K562 (cell line): ENCODE data around the gene NFXL1. TPM values are rescaled to one million over a fixed set of nuclear protein-coding genes. Genes with fewer than 3 reads are reported as not detected.

Experiments used
- ATAC-seq: fragments of 200-7000 bp; cut with Tn5 transposase; 3 replicates; pipeline ENCODE4 v1.9.1; 2020; ENCODE audit warnings: moderate library complexity
- BruUV-seq: library from RNA; stranded (reverse); fragments of 400-500 nt; replicated peaks from 2 replicates; lab custom pipeline; 2021; lab: Mats Ljungman, UMichigan
- CTCF ChIA-PET: fragments of 300-600 bp; formaldehyde crosslinking; extraction: SDS; loops from one replicate; lab custom pipeline; 2021; ENCODE audit warnings: low intra/inter-chr PET ratio; lab: Yijun Ruan, JAX
- POLR2A ChIA-PET: fragments of 300-600, 350-650 bp; sonication (Branson Sonifier 250); formaldehyde crosslinking; extraction: SDS; loops from one replicate; lab custom pipeline; 2021; ENCODE audit warnings: antibody characterized with exemption, inconsistent platforms; lab: Yijun Ruan, JAX
- DNase-seq, 4 experiments: peaks; one replicate each; pipeline versions ENCODE4 v3.0.0 to v3.0.0-alpha.2; 2011 to 2018; ENCODE audit warnings: low spot score in 3 of 4, mixed read lengths in 3 of 4; ENCODE audit errors: extremely low read depth in 1 of 4
- FAIRE-seq: peaks from 2 replicates; lab custom pipeline; 2011; peaks lifted over from hg19 to GRCh38; lab: Jason Lieb, UNC
- H2AFZ ChIP-seq: 2 replicates; pipeline ENCODE4 v1.6.0; 2011; ENCODE audit warnings: low read depth, low read length, control low read depth, inconsistent platforms
- H3K27ac ChIP-seq: fragments of 200-600 bp; 3 replicates; pipeline ENCODE4 v1.8.0; 2011; ENCODE audit warnings: low read depth, mild to moderate bottlenecking, control low read depth, inconsistent platforms, low read length, moderate library complexity, mixed read lengths; ENCODE audit errors: extremely low read depth
- H3K27me3 ChIP-seq, 2 experiments: fragments of 300-600 bp in 1 of 2; 2 replicates in 1 of 2; 3 replicates in 1 of 2; pipeline versions ENCODE4 v1.6.0 to v1.8.0; 2011; ENCODE audit warnings: inconsistent platforms in 2 of 2, low read length in 2 of 2, mild to moderate bottlenecking in 1 of 2, mixed read lengths in 1 of 2, moderate library complexity in 1 of 2; ENCODE audit not compliant: control insufficient read depth in 2 of 2, insufficient read depth in 2 of 2
- H3K36me3 ChIP-seq: fragments of 300-600 bp; 3 replicates; pipeline ENCODE4 v1.8.0; 2011; ENCODE audit warnings: mild to moderate bottlenecking, low read length, inconsistent platforms; ENCODE audit not compliant: control insufficient read depth, insufficient read depth
- H3K4me1 ChIP-seq, 2 experiments: fragments of 200-600 bp in 1 of 2; replicated peaks in 1 of 2; 2 replicates in 1 of 2; 3 replicates in 1 of 2; pipeline versions ENCODE4 v1.5.1 to v1.8.0; 2011; ENCODE audit warnings: inconsistent platforms in 2 of 2, low read length in 2 of 2, mild to moderate bottlenecking in 1 of 2, mixed read lengths in 1 of 2, moderate library complexity in 1 of 2; ENCODE audit not compliant: control insufficient read depth in 2 of 2, insufficient read depth in 2 of 2
- H3K4me2 ChIP-seq: 2 replicates; pipeline ENCODE4 v1.6.1; 2011; ENCODE audit warnings: low read length, control low read depth, inconsistent platforms, mixed read lengths; ENCODE audit not compliant: insufficient read depth
- H3K4me3 ChIP-seq: fragments of 200-600 bp; sonication (generic), shearing (Covaris generic); 2 replicates; pipeline ENCODE4 v1.5.1; 2016; ENCODE audit warnings: control low read depth, inconsistent platforms
- H3K79me2 ChIP-seq: fragments of 200-600 bp; 3 replicates; pipeline ENCODE4 v1.8.0; 2011; ENCODE audit warnings: low read length, inconsistent platforms; ENCODE audit not compliant: control insufficient read depth, insufficient read depth
- H3K9ac ChIP-seq, 2 experiments: 2 replicates each; pipeline versions ENCODE4 v1.6.0 to v1.6.1; 2011; ENCODE audit warnings: low read depth in 2 of 2, low read length in 2 of 2, control low read depth in 1 of 2, inconsistent platforms in 1 of 2, mild to moderate bottlenecking in 1 of 2, mixed read lengths in 1 of 2; ENCODE audit not compliant: insufficient read depth in 1 of 2
- H3K9me1 ChIP-seq: one replicate; pipeline ENCODE4 v1.6.0; 2011; ENCODE audit warnings: inconsistent platforms, mild to moderate bottlenecking, low read length, moderate library complexity; ENCODE audit not compliant: control insufficient read depth, insufficient read depth
- H3K9me3 ChIP-seq: replicated peaks from 2 replicates; pipeline ENCODE4 v1.5.1; 2011; ENCODE audit warnings: low read depth, low read length, inconsistent platforms; ENCODE audit not compliant: control insufficient read depth, insufficient read depth
- H4K20me1 ChIP-seq: replicated peaks from 2 replicates; pipeline ENCODE4 v1.6.1; 2011; ENCODE audit warnings: low read length, inconsistent platforms, mixed read lengths; ENCODE audit not compliant: control insufficient read depth, insufficient read depth
- MGA ChIP-seq: fragments of 450-650 bp; IDR thresholded peaks from 2 replicates; pipeline ENCODE4 v1.6.1; 2016; ENCODE audit warnings: mild to moderate bottlenecking, moderate library complexity
- YBX1 ChIP-seq: fragments of 450-650 bp; IDR thresholded peaks from 2 replicates; pipeline ENCODE4 v1.7.1; 2016; ENCODE audit warnings: mild to moderate bottlenecking
- ZC3H4 ChIP-seq: sonication (generic); formaldehyde crosslinking; IDR thresholded peaks from 2 replicates; pipeline ENCODE4 v1.9.0; 2021; ENCODE audit warnings: missing genetic modification reagents, borderline replicate concordance
- ZFPM2 ChIP-seq: fragments of 250-450 bp; sonication (Bioruptor Pico); IDR thresholded peaks from 2 replicates; pipeline ENCODE4 v1.5.1; 2022; ENCODE audit warnings: mild to moderate bottlenecking
- ZNF592 ChIP-seq: fragments of 450-650 bp; IDR thresholded peaks from 2 replicates; pipeline ENCODE4 v1.6.1; 2017; ENCODE audit warnings: antibody characterized with exemption, mild to moderate bottlenecking
- WGBS: fragments of 100-300 bp; shearing (Covaris generic); methylation state at CpG from one replicate; pipeline ENCODE4 v1.1.6; 2016; ENCODE audit warnings: low coverage, mixed read lengths; ENCODE audit not compliant: insufficient coverage; ENCODE audit errors: missing lambda C conversion rate; 5-methylcytosine and 5-hydroxymethylcytosine counted together
- in situ Hi-C: fragments of 300-500 bp; cut with MboI; formaldehyde crosslinking; loops from 4 replicates; pipeline ENCODE4 v1.15.0; 2018; ENCODE audit warnings: inconsistent platforms, mixed read lengths
- intact Hi-C: fragments of 100-400 bp; cut with micrococcal nuclease; formaldehyde crosslinking; loops from 2 replicates; pipeline ENCODE4 v1.14.2; 2022
- polyA plus RNA-seq, 8 experiments: library from polyadenylated mRNA; depleted of rRNA in 4 of 8; stranded (reverse) in 5 of 8; unstranded in 3 of 8; fragments of >200 nt; fragmentation: Nextera tagmentation in 2 of 8; fragmentation: Illumina TruSeq in 1 of 8; extraction: Ambion mirVana in 2 of 8; extraction: Trizol in 1 of 8; gene quantifications; 2 replicates each; pipeline versions ENCODE4 v1.2.1 to v1.2.3, GENCODE V29; 2011 to 2014; ENCODE audit warnings: inconsistent platforms in 1 of 8, missing spikeins in 1 of 8
- total RNA-seq, 7 experiments: library from RNA; depleted of rRNA in 6 of 7; stranded (reverse); fragments of >200 nt in 6 of 7; fragmentation: Illumina TruSeq in 2 of 7; extraction: Trizol in 2 of 7; gene quantifications; 2 replicates each; pipeline versions ENCODE4 v1.2.1 to v1.2.3, GENCODE V29; 2011 to 2021; ENCODE audit warnings: low replicate concordance in 1 of 7

NFXL1 gene
- total and polyA plus RNA-seq, 9 of the 15 experiments (the other 6 are each of a cell fraction or from before 2014, with no cell fraction given), result 7.5 to 27.0 (median 10.6) TPM

- TF ChIP-seq ZNF592, result 0 out of 2 replicates have a peak, but pooled peaks have one; percentile 43
- TF ChIP-seq, all 486 proteins: peak for 12
Measured at GRCh38 chr4:47914926-47915237, 499 bp upstream of the NFXL1 start (continued).

- in situ Hi-C loops (no loop called here), intact Hi-C loops (no loop called here)
- WGBS, result 1% methylated on average over 21 of the region's 29 CpGs
- ATAC-seq (peak; percentile 75), FAIRE-seq (no peak), DNase-seq (peak in 3 of 4 experiments; percentile 34 to 54 (median 35))
- no TSS peak for BruUV-seq
- peak overlapping the region; percentile 99 for H2AFZ ChIP-seq
- H3K27me3 ChIP-seq, result no peaks in the 10 kb centered on the region
- peak overlapping the region; percentile 87 for H3K27ac ChIP-seq
- H3K4me1 ChIP-seq, result peaks cover 11 to 17% of the 10 kb centered on the region in 2 experiments
- H3K9me3 ChIP-seq, result no peaks in the 10 kb centered on the region
- ChIA-PET CTCF (no interaction called here), POLR2A (interaction anchor here (0.5 to 1.4 kb wide), 4 partner anchors 8 to 14 kb away, joined by 3 to 4 read pairs (median 4); no protein-coding TSS in a partner anchor)
- no peaks in the 10 kb centered on the region for H4K20me1 ChIP-seq
- peak overlapping the region; percentile 85 to 95 for H3K9ac ChIP-seq
- H3K4me2 ChIP-seq, result peak overlapping the region; percentile 97
- H3K79me2 ChIP-seq, result peaks cover 32% of the 10 kb centered on the region
- H3K4me3 ChIP-seq, result peak overlapping the region; percentile 89
- no peaks in the 10 kb centered on the region for H3K9me1 ChIP-seq
- H3K36me3 ChIP-seq, result peaks cover 29% of the 10 kb centered on the region; the same call in 2 of the 3 replicates
- TF ChIP-seq ZC3H4 (CRISPR knock-in tag) (0 out of 2 replicates have a peak, but pooled peaks have one; percentile 26), ZFPM2 (no peak), YBX1 (no peak), MGA (0 out of 2 replicates have a peak, but pooled peaks have one; percentile 37)
Measured at GRCh38 chr4:47913861-47914219, 543 bp downstream of the NFXL1 start.
